IPS DF 6.9 (cell line): ENCODE data around the gene LCN12.

Source experiments
- DNase-seq: peaks from one replicate; pipeline ENCODE4 v3.0.0-alpha.2; 2013; ENCODE audit warnings: low read depth, low spot score
- H3K27ac ChIP-seq: one replicate; pipeline ENCODE4 v1.5.1; 2013; ENCODE audit warnings: low read length, control low read depth
- H3K27me3 ChIP-seq: 2 replicates; pipeline ENCODE4 v1.6.1; 2013; ENCODE audit warnings: mild to moderate bottlenecking, low read length; ENCODE audit not compliant: control insufficient read depth, insufficient read depth
- H3K36me3 ChIP-seq: 2 replicates; pipeline ENCODE4 v1.6.1; 2013; ENCODE audit warnings: low read length; ENCODE audit not compliant: control insufficient read depth, insufficient read depth
- H3K4me1 ChIP-seq: 2 replicates; pipeline ENCODE4 v1.6.1; 2013; ENCODE audit warnings: low read length; ENCODE audit not compliant: control insufficient read depth, insufficient read depth
- H3K4me3 ChIP-seq: 2 replicates; pipeline ENCODE4 v1.5.1; 2013; ENCODE audit warnings: mild to moderate bottlenecking, low read length
- H3K9me3 ChIP-seq: 2 replicates; pipeline ENCODE4 v1.6.1; 2013; ENCODE audit warnings: low read length, inconsistent platforms; ENCODE audit not compliant: control insufficient read depth, insufficient read depth
- WGBS: extraction: QIAGEN DNeasy Blood & Tissue Kit; methylation state at CpG from one replicate; pipeline ENCODE4 v1.1.7; 2013; ENCODE audit warnings: mixed read lengths, missing lambda C conversion rate; ENCODE audit not compliant: insufficient read length, insufficient coverage; 5-methylcytosine and 5-hydroxymethylcytosine counted together

The LCN12 gene, protein sequence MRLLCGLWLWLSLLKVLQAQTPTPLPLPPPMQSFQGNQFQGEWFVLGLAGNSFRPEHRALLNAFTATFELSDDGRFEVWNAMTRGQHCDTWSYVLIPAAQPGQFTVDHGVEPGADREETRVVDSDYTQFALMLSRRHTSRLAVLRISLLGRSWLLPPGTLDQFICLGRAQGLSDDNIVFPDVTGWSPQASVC

DNA sequence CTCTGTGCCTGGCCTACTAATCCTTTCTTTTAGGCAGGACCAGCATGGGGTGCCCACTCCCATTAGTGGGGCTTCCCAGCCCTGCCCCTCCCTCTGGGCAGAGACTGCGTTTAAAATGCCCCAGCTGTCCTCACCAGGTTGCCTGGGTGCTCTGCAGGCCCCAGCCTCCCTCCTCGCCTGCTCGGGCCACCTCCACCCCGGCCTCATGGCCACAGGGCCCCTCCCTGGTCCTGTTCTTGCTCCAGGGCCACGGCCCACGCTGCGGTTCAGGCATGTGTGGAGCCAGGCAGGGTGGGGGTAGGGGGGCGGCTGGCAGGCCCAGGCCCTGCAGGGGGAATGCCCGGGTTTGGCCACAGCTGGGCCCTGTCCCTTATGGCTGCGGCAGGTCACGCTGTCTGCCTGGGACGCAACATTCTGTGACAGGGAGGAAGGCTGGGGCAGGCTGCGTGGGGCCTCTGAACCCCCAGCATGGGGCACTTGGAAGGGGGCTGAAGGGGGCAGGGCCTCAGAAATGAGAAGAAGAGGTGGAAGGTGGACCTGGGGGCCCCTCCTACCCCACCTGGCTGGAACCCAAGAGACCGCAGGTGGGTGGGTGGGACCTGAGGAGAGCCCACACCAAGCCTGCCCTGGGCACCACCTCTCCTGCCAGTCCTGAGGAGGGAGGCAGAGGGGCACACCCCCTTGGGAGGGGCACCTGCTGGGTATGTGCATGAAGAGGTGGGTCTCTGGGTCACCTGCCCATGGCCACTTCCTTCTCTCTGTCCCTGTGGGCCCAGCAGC, at the start of gene LCN12:
LCN12 (plus strand) TSS at position 733 of the 780 bp plus-strand sequence. CDS start 55 bp downstream, outside the sequence.
- no peak within 1 kb of the TSS for H3K27ac ChIP-seq
- H3K9me3 ChIP-seq = no peaks in the 10 kb centered on the region
- H3K27me3 ChIP-seq = no peaks in the 10 kb centered on the region
- WGBS = no CpG with 5 or more reads among the region's 14 CpGs
- H3K36me3 ChIP-seq = no peaks in the 10 kb centered on the region; the same call in 1 of the 2 replicates
- H3K4me3 ChIP-seq = no peak within 1 kb of the TSS
- no peak for DNase-seq
- no peaks in the 10 kb centered on the region; the same call in 1 of the 2 replicates for H3K4me1 ChIP-seq

DNA sequence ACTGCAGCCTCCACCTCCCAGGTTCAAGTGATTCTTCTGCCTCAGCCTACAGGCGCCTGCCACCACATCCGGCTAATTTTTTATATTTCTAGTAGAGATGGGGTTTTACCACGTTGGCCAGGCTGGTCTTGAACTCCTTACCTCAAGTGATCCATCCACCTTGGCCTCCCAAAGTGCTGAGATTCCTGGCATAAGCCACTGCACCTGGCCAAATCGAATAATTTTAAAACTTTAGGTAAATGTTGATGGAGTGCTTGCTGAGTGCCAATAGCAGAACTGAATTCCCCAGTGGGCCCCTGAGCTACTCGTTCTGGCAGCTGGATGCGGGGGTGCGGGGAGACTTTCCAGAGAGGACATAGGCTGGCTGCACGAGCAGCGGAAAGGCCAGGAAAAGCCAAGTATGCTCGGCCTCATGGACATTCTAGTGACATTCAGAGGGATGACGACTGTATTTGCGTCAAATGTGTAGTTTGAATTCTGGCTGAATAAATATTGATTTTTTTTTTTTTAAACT, 49.0 kb upstream of the LCN12 start:
- Histone ChIP-seq H3K27me3 (no peaks in the 10 kb centered on the region), H3K4me3 (no peak overlapping the region), H3K4me1 (no peaks in the 10 kb centered on the region), H3K9me3 (no peaks in the 10 kb centered on the region), H3K27ac (no peak overlapping the region), H3K36me3 (peaks cover 43% of the 10 kb centered on the region)
- no peak for DNase-seq
- WGBS = no CpG with 5 or more reads among the region's 12 CpGs

DNA sequence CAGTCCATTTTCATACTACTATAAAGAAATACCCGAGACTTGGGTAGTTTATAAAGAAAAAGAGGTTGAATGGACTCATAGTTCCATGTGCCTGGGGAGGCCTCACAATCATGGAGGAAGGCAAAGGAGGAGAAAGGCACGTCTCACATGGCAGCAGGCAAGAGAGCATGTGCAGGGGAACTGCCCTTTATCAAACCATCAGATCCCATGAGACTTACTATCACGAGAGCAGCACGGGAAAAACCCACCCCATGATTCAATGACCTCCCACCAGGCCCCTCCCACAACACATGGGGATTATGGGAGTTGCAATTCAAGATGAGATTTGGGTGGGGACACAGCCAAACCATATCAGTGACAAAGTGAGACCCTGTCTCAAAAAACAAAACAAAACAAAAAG, 45.8 kb upstream of the LCN12 start:
- Histone ChIP-seq H3K27ac (no peak overlapping the region), H3K36me3 (peaks cover 34% of the 10 kb centered on the region), H3K4me3 (no peak overlapping the region), H3K9me3 (no peaks in the 10 kb centered on the region), H3K27me3 (no peaks in the 10 kb centered on the region), H3K4me1 (no peaks in the 10 kb centered on the region)
- no peak for DNase-seq
- no CpG with 5 or more reads among the region's 4 CpGs for WGBS

DNA sequence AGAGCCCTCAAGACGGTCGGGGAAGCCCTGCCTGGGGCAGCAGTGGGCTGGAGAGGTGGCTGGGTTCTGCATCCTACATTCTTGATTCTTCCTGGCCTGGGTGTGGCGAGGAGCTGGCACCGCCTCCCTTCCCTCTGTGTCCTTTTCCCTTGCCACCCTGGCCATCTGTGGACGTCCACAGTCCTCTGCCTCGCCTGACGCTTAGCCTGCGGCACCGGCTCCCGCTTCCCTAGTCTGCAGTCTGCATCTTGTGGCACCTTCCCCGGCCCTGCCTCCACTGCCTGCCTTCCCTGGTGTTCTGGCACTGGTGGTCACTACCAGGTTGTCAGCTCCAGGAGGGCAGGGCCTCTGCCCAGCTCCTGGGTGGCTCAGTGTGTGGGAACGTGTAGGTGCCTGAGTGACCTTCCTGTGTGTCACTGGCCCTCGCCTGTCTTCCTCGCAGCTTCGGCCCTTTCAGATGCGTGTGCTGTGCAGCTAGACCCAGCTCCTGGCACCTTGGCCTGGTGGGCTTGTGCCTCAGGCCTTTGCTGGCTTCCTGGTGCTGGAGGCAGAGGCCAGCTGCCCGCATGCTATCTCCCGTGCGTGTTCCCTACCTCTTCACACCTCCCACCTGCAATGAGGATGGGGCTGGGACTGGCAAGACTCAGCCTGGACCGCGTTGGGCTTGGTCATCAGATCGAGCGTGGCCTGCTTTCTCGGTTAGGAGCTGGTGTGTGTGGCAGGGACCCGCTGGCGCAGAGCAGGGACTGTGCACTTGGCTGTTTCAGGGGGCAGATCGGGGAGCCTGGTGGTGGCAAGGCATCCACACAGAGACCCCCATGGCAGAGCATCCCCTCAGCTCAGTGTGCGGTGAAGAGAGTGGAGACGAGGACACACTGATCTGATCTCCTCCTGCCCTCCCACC, 44.8 kb upstream of the LCN12 start:
- H3K36me3 ChIP-seq = peaks cover 27% of the 10 kb centered on the region

DNA sequence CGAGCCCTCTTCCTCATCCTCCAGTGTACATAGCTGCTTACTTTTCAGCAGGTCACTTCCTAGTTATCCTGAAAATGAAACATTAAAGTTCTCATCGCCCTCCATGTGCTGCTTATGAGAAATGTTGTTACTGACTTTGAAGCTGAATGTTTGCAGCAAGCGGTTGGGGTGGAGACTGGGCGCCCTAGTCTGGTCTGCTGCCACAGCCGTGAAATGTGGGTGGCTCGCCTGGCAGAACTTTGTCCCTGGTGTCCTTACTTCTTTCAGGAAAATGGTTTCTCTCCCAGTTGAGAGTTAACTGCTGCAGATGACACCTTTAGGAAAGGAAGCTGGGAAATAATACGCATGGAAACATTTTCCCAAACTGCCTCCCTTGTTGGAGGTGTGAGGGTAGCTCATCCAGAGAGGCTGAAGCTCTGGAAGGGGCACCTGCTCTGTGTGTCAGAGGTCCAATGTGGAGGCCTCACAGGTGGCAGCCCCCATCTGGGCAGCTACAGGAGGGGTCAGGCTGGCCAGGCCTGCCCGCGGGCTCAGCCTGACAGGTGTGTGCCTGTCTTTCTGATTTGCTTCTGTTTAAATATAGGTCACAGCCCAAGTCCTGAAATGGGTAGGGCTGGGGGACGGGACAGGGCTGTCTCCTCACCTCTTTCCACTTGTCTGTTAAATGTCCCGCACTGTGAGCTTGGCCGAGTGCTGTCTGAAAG, 41.7 kb upstream of the LCN12 start:
- Histone ChIP-seq H3K27me3 (no peaks in the 10 kb centered on the region), H3K27ac (no peak overlapping the region), H3K36me3 (peaks cover 32% of the 10 kb centered on the region), H3K4me3 (no peak overlapping the region), H3K9me3 (no peaks in the 10 kb centered on the region), H3K4me1 (no peaks in the 10 kb centered on the region)
- no CpG with 5 or more reads among the region's 12 CpGs for WGBS
- DNase-seq = no peak

More for the DNA sequence above, 44.8 kb upstream of the LCN12 start:
- no CpG with 5 or more reads among the region's 29 CpGs for WGBS
- no peak overlapping the region for H3K4me3 ChIP-seq
- DNase-seq = no peak
- H3K27ac ChIP-seq = no peak overlapping the region
- H3K9me3 ChIP-seq = no peaks in the 10 kb centered on the region
- H3K27me3 ChIP-seq = no peaks in the 10 kb centered on the region
- no peaks in the 10 kb centered on the region for H3K4me1 ChIP-seq

DNA sequence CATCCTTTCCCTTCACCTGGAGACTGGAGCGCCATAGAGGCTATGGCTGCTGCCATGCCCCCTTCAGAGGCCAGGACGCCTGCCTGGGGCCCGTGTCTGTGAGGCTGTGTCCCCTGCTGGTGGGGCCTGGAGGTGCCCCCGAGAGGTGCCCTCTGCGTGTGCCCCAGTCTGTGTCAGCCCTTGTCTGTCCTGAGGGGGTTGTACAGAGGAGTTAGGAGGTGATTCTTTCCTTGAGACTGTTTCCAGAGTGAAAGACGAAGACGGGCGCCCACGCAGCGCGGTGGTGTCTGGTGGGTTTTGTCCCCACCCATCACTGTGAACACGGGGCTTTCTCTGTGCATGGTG, 41.2 kb upstream of the LCN12 start:
- no CpG with 5 or more reads among the region's 12 CpGs for WGBS
- DNase-seq = no peak

DNA sequence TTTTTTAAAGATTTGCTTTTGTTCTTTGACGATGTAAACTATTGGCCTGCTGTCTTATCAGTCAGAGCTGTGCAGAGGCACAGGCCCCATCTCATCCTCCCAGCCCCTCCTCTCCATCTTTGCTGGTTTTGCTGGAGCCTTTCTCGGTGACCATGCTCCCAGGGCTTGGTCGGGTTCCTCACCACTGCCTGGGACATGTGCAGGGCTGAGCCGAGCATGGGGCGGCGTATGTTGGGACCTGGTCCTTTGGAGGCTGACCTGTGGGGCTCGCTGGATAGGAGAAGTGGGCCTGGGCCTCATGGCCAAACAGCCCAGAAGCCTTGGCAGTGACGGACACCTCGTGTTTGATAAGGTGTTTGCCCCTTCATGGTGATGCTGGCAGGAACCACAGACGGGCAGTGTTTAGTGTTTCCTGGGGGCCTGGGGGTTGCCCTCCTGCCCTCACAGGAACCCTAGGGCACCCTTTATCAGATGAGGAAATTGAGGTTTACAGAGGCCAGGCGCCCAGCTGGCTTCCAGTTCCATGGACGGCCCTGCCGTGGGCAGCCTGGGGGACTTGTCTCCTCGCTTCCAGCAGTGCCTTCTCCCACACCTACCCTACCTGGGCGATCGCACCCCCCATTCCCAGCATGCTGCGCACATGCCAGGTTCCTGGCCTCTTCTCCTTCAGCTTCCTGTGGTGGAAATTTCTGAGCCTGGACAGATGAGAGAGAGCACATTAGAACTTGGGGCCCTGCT, 38.2 kb upstream of the LCN12 start:
- H3K9me3 ChIP-seq = no peaks in the 10 kb centered on the region
- no CpG with 5 or more reads among the region's 17 CpGs for WGBS
- H3K27me3 ChIP-seq = no peaks in the 10 kb centered on the region
- H3K4me1 ChIP-seq = no peaks in the 10 kb centered on the region
- H3K36me3 ChIP-seq = peaks cover 38% of the 10 kb centered on the region
- DNase-seq = no peak
- no peak overlapping the region for H3K4me3 ChIP-seq
- no peak overlapping the region for H3K27ac ChIP-seq

More for the DNA sequence above, 41.2 kb upstream of the LCN12 start:
- Histone ChIP-seq H3K4me3 (no peak overlapping the region), H3K9me3 (no peaks in the 10 kb centered on the region), H3K4me1 (no peaks in the 10 kb centered on the region), H3K27ac (no peak overlapping the region), H3K27me3 (no peaks in the 10 kb centered on the region), H3K36me3 (peaks cover 33% of the 10 kb centered on the region)

DNA sequence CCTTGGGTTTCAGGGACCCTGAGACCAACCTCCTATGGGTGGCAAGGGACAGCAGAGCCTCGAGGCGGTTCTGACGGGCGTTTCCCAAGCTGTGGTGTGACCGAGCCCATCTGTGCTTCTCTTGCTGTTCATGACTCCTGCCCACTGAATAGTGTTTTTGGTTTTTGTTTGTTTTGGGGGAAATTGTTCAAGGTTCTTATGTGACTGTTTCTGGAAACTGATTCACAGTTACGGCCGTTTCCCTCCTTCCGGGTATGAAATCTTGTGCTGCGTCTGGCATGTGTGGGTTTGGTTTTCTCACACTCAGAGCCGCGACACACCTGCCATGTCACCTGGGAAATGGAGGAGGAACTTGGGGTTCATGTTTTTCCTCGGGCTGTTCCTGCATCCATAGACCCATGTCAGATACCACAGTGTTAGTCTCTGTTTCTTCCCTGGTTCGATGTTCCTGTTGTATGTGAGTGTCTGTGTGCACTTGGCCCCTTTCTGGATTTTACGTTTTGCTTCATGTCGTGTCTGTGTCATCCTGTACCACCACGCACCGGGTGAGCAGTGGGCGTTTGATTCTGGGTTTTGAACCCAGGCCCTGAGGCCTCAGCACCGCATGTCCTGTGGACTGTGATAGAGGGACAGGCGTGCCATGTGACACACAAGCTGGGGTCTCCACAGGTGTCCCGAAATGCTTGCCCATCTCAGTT, 36.3 kb upstream of the LCN12 start:
- no peak overlapping the region for H3K27ac ChIP-seq
- no peaks in the 10 kb centered on the region for H3K9me3 ChIP-seq
- H3K4me1 ChIP-seq = no peaks in the 10 kb centered on the region
- H3K36me3 ChIP-seq = peaks cover 36% of the 10 kb centered on the region
- WGBS = no CpG with 5 or more reads among the region's 21 CpGs
- H3K27me3 ChIP-seq = no peaks in the 10 kb centered on the region
- DNase-seq = no peak
- H3K4me3 ChIP-seq = no peak overlapping the region
